ENCODE results near the gene C17orf113. TPM values are rescaled to one million over a fixed set of nuclear protein-coding genes. Genes with fewer than 3 reads are reported as not detected.

C17orf113 gene
- total RNA-seq, 1 experiment from 2014 or later = 0.74 TPM

DNA sequence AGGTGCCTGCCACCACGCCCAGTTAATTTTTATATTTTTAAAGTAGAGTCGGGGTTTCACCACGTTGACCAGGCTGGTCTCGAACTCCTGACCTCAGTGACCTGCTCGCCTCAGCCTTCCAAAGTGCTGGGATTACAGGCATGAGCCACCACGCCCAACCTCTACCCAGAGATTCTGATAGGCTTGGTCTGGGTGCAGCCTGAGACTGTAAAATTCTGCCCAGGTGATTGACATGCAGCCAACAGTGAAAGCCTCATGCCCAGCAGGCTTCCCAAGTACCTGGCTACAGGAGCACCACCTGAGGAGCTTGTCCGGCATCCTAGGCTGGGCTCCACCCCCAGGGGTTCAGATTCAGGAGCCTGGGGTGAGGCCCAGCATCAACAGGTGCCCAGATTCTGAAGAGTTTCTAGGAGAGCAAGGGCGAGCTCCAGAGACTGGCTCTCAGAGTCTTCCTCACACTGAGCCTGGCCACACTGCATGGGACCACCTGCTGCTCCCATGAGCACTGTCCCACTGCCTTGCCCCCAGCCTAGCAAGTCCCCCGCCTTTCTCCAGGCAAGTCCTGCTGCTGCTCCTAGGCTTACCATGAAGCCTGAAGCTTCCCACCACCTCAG lies 31.2 kb upstream of the C17orf113 start:
- no TSS peak for BruUV-seq (replicated peaks)
- H3K4me1 ChIP-seq (ENCODE audit: control insufficient read depth, insufficient read depth, low read length) = no peaks in the 10 kb centered on the region
- ChIA-PET CTCF (no interaction called here), POLR2A (no interaction called here)
- no peak overlapping the region for H3K27ac ChIP-seq (ENCODE audit: low read length)
- TF ChIP-seq, protein P1, sequence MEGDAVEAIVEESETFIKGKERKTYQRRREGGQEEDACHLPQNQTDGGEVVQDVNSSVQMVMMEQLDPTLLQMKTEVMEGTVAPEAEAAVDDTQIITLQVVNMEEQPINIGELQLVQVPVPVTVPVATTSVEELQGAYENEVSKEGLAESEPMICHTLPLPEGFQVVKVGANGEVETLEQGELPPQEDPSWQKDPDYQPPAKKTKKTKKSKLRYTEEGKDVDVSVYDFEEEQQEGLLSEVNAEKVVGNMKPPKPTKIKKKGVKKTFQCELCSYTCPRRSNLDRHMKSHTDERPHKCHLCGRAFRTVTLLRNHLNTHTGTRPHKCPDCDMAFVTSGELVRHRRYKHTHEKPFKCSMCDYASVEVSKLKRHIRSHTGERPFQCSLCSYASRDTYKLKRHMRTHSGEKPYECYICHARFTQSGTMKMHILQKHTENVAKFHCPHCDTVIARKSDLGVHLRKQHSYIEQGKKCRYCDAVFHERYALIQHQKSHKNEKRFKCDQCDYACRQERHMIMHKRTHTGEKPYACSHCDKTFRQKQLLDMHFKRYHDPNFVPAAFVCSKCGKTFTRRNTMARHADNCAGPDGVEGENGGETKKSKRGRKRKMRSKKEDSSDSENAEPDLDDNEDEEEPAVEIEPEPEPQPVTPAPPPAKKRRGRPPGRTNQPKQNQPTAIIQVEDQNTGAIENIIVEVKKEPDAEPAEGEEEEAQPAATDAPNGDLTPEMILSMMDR (IDR thresholded peaks at IDR 0.05) = no peak
- H3K36me3 ChIP-seq (ENCODE audit: control insufficient read depth, insufficient read depth, low read length) = no peaks in the 10 kb centered on the region
- H3K9me3 ChIP-seq (ENCODE audit: control insufficient read depth, insufficient read depth, low read depth, low read length) = no peaks in the 10 kb centered on the region
- ATAC-seq (no peak), DNase-seq (ENCODE audit: low read depth, low spot score) (no peak)
- H3K4me3 ChIP-seq (ENCODE audit: low read depth in 2 of 2, low read length in 2 of 2) = no peak overlapping the region
- in situ Hi-C loops (cut with HindIII; ENCODE audit: low pct_unique_long_range_greater_than_20kb, low sequenced_read_pairs) = no loop called here
- no peaks in the 10 kb centered on the region for H3K27me3 ChIP-seq (ENCODE audit: control insufficient read depth, insufficient read depth, low read length)
- intact Hi-C loops (cut with micrococcal nuclease; ENCODE audit: unreplicated experiment) = no loop called here

DNA sequence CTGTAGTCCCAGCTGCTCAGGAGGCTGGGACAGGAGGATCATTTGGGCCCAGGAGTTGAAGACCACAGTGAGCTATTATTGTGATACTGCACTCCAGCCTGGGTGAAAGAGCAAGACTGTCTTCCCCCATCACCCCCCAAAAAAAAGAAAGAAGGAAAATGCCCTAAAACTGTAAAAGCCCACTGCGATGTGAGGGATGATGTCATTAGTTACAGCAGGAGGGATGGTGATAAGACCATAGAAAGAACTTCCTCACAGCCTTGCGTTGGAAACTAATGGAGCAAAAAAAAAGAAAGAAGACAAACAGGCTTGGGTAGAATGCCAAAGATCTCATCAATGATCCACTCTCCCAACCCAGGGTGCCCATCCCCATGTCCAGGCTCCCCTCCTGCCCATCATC lies 29.1 kb upstream of the C17orf113 start:
- H3K9me3 ChIP-seq (ENCODE audit: control insufficient read depth, insufficient read depth, low read depth, low read length) = no peaks in the 10 kb centered on the region
- ChIA-PET POLR2A (interaction anchor here (0.6 kb wide), 1 partner anchor 60 kb away, joined by 5 read pairs; the partner anchor contains the start of gene NKIRAS2), CTCF (interaction anchor here (0.6 kb wide), 1 partner anchor 107 kb away, joined by 3 read pairs; no protein-coding TSS in a partner anchor)
- no peaks in the 10 kb centered on the region for H3K4me1 ChIP-seq (ENCODE audit: control insufficient read depth, insufficient read depth, low read length)
- in situ Hi-C loops (cut with HindIII; ENCODE audit: low pct_unique_long_range_greater_than_20kb, low sequenced_read_pairs) = no loop called here
- DNase-seq (ENCODE audit: low read depth, low spot score) (no peak), ATAC-seq (no peak)
- TF ChIP-seq TCF7L2 (IDR thresholded peaks at IDR 0.05; ENCODE audit: low read depth, low read length) (no peak), SIN3A (IDR thresholded peaks at IDR 0.05; ENCODE audit: borderline replicate concordance, insufficient read depth, low read depth, low read length) (no peak), POLR2AphosphoS5 (IDR thresholded peaks at IDR 0.05; ENCODE audit: low read depth, low read length) (no peak), REST (IDR thresholded peaks at IDR 0.05; ENCODE audit: insufficient read depth in 1 of 2, low read depth in 2 of 2, low read length in 1 of 2) (no peak)
- TF ChIP-seq, protein P1 (IDR thresholded peaks at IDR 0.05) = no peak
- H3K27me3 ChIP-seq (ENCODE audit: control insufficient read depth, insufficient read depth, low read length) = no peaks in the 10 kb centered on the region
- intact Hi-C loops (cut with micrococcal nuclease; ENCODE audit: unreplicated experiment) = no loop called here
- H3K36me3 ChIP-seq (ENCODE audit: control insufficient read depth, insufficient read depth, low read length) = no peaks in the 10 kb centered on the region
- no peak overlapping the region for H3K27ac ChIP-seq (ENCODE audit: low read length)
- no TSS peak for BruUV-seq (replicated peaks)
- no peak overlapping the region for H3K4me3 ChIP-seq (ENCODE audit: low read depth in 2 of 2, low read length in 2 of 2)

Data from Panc1 (cell line).